Activated T-cell treated with anti-CD3 and anti-CD28 coated beads, Interleukin-2, amount 50 U/mL, for 24 hours (primary cell): ENCODE measurements around the gene DENND10.
A peak's percentile ranks its signal among the peaks of the same experiment; 100 is the strongest.
"Not testable (repeated sequence)": the region's sequence is repeated elsewhere in the genome, so short reads cannot be mapped to it uniquely, and the experiment has no call there.

Experiments
- DNase-seq: peaks from one replicate; pipeline ENCODE4 v3.0.0-alpha.2; 2020
- H3K27ac Mint-ChIP-seq: 2 replicates; pipeline ENCODE4 v1.8.0; 2020; ENCODE audit warnings: mild to moderate bottlenecking, mixed read lengths
- H3K27me3 Mint-ChIP-seq: 2 replicates; pipeline ENCODE4 v1.8.0; 2020; ENCODE audit warnings: mixed read lengths
- H3K36me3 Mint-ChIP-seq: 2 replicates; pipeline ENCODE4 v1.8.0; 2020; ENCODE audit warnings: low read depth, mixed read lengths
- H3K4me1 Mint-ChIP-seq: 2 replicates; pipeline ENCODE4 v1.8.0; 2020; ENCODE audit warnings: low read depth, mixed read lengths
- H3K4me3 Mint-ChIP-seq: 2 replicates; pipeline ENCODE4 v1.8.0; 2020; ENCODE audit warnings: mild to moderate bottlenecking, moderate library complexity, mixed read lengths
- H3K9me3 Mint-ChIP-seq: 2 replicates; pipeline ENCODE4 v1.8.0; 2020; ENCODE audit warnings: mixed read lengths

Gene DENND10

DNA sequence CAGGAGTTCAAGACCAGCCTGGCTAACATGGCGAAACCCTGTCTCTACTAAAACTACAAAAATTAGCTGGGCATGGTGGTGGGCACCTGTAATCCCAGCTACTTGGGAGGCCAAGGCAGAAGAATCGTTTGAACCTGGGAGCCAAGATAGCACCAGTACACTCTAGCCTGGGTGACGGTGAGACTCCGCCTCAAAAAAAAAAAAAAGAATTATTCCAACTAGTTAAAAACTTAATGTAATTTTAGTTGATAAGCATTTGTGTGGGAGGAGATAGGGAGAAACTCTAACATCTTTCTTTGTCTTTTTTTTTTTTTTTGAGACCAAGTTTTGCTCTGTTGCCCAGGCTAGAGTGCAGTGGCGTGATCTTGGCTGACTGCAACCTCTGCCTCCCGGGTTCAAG, 3.2 kb downstream of the DENND10 start:
- Mint-ChIP-seq H3K4me1 (peaks cover 11% of the 10 kb centered on the region), H3K36me3 (peaks cover 29% of the 10 kb centered on the region)
- not testable (repeated sequence) for H3K27ac Mint-ChIP-seq, H3K9me3 Mint-ChIP-seq, DNase-seq, H3K4me3 Mint-ChIP-seq, H3K27me3 Mint-ChIP-seq

DNA sequence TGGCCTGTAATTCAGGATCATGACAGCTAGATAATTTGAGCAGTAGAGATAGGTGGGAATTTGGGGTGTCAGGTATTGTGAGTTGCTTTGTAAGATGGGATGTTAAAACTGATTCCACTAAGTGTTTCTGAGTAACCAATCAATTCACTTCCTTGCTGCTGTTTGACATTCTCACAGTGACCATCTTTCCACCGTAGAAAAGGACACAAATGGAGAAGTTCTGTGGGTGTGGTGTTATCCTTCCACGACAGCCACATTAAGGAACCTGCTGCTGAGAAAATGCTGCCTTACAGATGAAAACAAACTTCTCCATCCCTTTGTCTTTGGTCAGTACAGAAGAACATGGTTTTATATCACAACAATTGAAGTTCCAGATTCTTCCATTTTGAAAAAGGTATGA, 3.9 kb downstream of the DENND10 start:
- H3K4me3 Mint-ChIP-seq, H3K27me3 Mint-ChIP-seq, H3K27ac Mint-ChIP-seq, DNase-seq, H3K9me3 Mint-ChIP-seq: not testable (repeated sequence)
- H3K36me3 Mint-ChIP-seq = peaks cover 36% of the 10 kb centered on the region
- H3K4me1 Mint-ChIP-seq = peaks cover 11% of the 10 kb centered on the region

GRCh38 chr10:119112056-119112455, 8.1 kb downstream of the DENND10 start:
- no peak overlapping the region for H3K4me3 Mint-ChIP-seq
- peaks cover 65% of the 10 kb centered on the region for H3K36me3 Mint-ChIP-seq
- no peak for DNase-seq
- no peak overlapping the region for H3K27ac Mint-ChIP-seq
- no peaks in the 10 kb centered on the region for H3K27me3 Mint-ChIP-seq
- peaks cover 2% of the 10 kb centered on the region for H3K4me1 Mint-ChIP-seq
- H3K9me3 Mint-ChIP-seq = no peaks in the 10 kb centered on the region

GRCh38 chr10:119113751-119114732, 10.1 kb downstream of the DENND10 start:
- Mint-ChIP-seq H3K27me3 (no peaks in the 10 kb centered on the region), H3K27ac (no peak overlapping the region), H3K4me1 (no peaks in the 10 kb centered on the region), H3K36me3 (peaks cover 72% of the 10 kb centered on the region), H3K9me3 (no peaks in the 10 kb centered on the region), H3K4me3 (no peak overlapping the region)
- no peak for DNase-seq

GRCh38 chr10:119115926-119116325, 12.0 kb downstream of the DENND10 start:
- Mint-ChIP-seq H3K9me3 (no peaks in the 10 kb centered on the region), H3K4me1 (peaks cover 9% of the 10 kb centered on the region), H3K27me3 (no peaks in the 10 kb centered on the region), H3K27ac (no peak overlapping the region), H3K4me3 (no peak overlapping the region), H3K36me3 (peaks cover 78% of the 10 kb centered on the region)
- DNase-seq = no peak

- H3K27ac Mint-ChIP-seq = no peak overlapping the region
- H3K36me3 Mint-ChIP-seq = peaks cover 78% of the 10 kb centered on the region
Observed at GRCh38 chr10:119116326-119116951, 12.5 kb downstream of the DENND10 start.

DNA sequence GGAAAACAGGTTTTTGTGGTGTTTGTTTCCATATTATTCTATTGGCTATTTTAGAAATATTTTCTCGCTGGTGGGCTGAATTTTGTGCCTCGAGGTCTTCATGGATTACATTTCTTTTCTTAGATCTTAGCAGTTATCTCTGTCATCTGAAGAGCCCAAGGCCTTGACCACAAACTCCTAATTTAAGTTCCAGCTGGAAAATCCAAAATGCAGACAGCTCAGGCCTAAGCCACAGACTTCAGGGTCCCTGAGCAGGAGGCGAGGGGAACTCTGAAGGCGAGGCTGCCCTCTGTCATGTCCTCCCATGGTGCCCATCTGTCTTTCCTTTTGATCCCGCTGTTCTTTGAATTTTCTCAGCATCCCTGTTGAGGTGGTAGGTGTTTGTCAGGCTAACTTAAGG, 14.3 kb downstream of the DENND10 start:
- H3K27me3 Mint-ChIP-seq = no peaks in the 10 kb centered on the region
- DNase-seq = no peak
- H3K27ac Mint-ChIP-seq = no peak overlapping the region
- H3K4me3 Mint-ChIP-seq = no peak overlapping the region
- no peaks in the 10 kb centered on the region for H3K9me3 Mint-ChIP-seq
- peaks cover 80% of the 10 kb centered on the region for H3K36me3 Mint-ChIP-seq
- peaks cover 9% of the 10 kb centered on the region for H3K4me1 Mint-ChIP-seq

More at GRCh38 chr10:119116326-119116951, 12.5 kb downstream of the DENND10 start:
- Mint-ChIP-seq H3K4me3 (no peak overlapping the region), H3K9me3 (no peaks in the 10 kb centered on the region), H3K4me1 (peaks cover 9% of the 10 kb centered on the region), H3K27me3 (no peaks in the 10 kb centered on the region)
- DNase-seq = no peak

DNA sequence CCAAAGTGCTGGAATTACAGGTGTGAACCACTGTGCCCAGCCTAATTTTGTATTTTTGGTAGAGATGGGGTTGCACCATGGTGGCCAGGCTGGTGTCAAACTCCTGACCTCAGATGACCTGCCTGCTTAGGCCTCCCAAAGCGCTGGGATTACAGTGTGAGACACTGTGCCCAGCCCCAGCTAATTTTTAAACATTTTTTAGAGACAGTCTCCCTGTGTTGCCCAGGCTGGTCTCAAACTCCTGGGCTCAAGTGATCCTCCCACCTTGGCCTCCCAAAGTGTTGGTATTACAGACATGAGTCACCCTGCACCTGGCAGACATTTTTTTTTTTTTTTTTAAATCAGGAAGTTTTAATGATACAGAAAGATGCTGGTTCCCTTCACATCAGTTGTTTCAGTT, 15.5 kb downstream of the DENND10 start:
- H3K27ac Mint-ChIP-seq = peak overlapping the region; percentile 33
- peaks cover 72% of the 10 kb centered on the region for H3K36me3 Mint-ChIP-seq
- H3K4me3 Mint-ChIP-seq = no peak overlapping the region

GRCh38 chr10:119120413-119120867, 16.5 kb downstream of the DENND10 start:
- Mint-ChIP-seq H3K27me3 (no peaks in the 10 kb centered on the region), H3K4me1 (peaks cover 9% of the 10 kb centered on the region), H3K4me3 (no peak overlapping the region), H3K27ac (no peak overlapping the region), H3K36me3 (peaks cover 73% of the 10 kb centered on the region), H3K9me3 (no peaks in the 10 kb centered on the region)
- no peak for DNase-seq

More for the DNA sequence above, 15.5 kb downstream of the DENND10 start:
- Mint-ChIP-seq H3K27me3 (no peaks in the 10 kb centered on the region), H3K9me3 (no peaks in the 10 kb centered on the region), H3K4me1 (peaks cover 9% of the 10 kb centered on the region)
- DNase-seq = no peak

- peaks cover 9% of the 10 kb centered on the region for H3K4me1 Mint-ChIP-seq
- no peak for DNase-seq
- H3K36me3 Mint-ChIP-seq = peaks cover 76% of the 10 kb centered on the region
- H3K27me3 Mint-ChIP-seq = no peaks in the 10 kb centered on the region
- H3K27ac Mint-ChIP-seq = no peak overlapping the region
- no peak overlapping the region for H3K4me3 Mint-ChIP-seq
- no peaks in the 10 kb centered on the region for H3K9me3 Mint-ChIP-seq
Observed at GRCh38 chr10:119120875-119121274, 17.0 kb downstream of the DENND10 start.

GRCh38 chr10:119125942-119126341, 22.0 kb downstream of the DENND10 start:
- Mint-ChIP-seq H3K4me1 (peaks cover 17% of the 10 kb centered on the region), H3K36me3 (peaks cover 73% of the 10 kb centered on the region), H3K27me3 (no peaks in the 10 kb centered on the region), H3K9me3 (no peaks in the 10 kb centered on the region), H3K4me3 (no peak overlapping the region), H3K27ac (no peak overlapping the region)
- no peak for DNase-seq

- H3K4me3 Mint-ChIP-seq = no peak overlapping the region
Observed at GRCh38 chr10:119129721-119130120, 25.8 kb downstream of the DENND10 start.

GRCh38 chr10:119131512-119132240, 27.8 kb downstream of the DENND10 start:
- peaks cover 76% of the 10 kb centered on the region for H3K36me3 Mint-ChIP-seq
- peak overlapping the region; percentile 74 for H3K4me3 Mint-ChIP-seq
- H3K4me1 Mint-ChIP-seq = peaks cover 63% of the 10 kb centered on the region
- peak overlapping the region; percentile 97 for H3K27ac Mint-ChIP-seq
- DNase-seq = peak; percentile 50
- no peaks in the 10 kb centered on the region for H3K9me3 Mint-ChIP-seq
- H3K27me3 Mint-ChIP-seq = no peaks in the 10 kb centered on the region

More at GRCh38 chr10:119129721-119130120, 25.8 kb downstream of the DENND10 start:
- H3K36me3 Mint-ChIP-seq = peaks cover 80% of the 10 kb centered on the region
- DNase-seq = no peak
- H3K27me3 Mint-ChIP-seq = no peaks in the 10 kb centered on the region
- no peak overlapping the region for H3K27ac Mint-ChIP-seq
- H3K9me3 Mint-ChIP-seq = no peaks in the 10 kb centered on the region
- H3K4me1 Mint-ChIP-seq = peaks cover 51% of the 10 kb centered on the region

- Mint-ChIP-seq H3K9me3 (no peaks in the 10 kb centered on the region), H3K27me3 (no peaks in the 10 kb centered on the region), H3K4me1 (peaks cover 64% of the 10 kb centered on the region), H3K27ac (peak overlapping the region; percentile 97), H3K36me3 (peaks cover 76% of the 10 kb centered on the region), H3K4me3 (peak overlapping the region; percentile 74)
- DNase-seq = no peak
Observed at GRCh38 chr10:119132521-119133345, 28.8 kb downstream of the DENND10 start.
